ENCODE measurements around the gene TAS2R60. TPM values are rescaled to one million over a fixed set of nuclear protein-coding genes. Genes with fewer than 3 reads are reported as not detected.
"Not testable (repeated sequence)": the region's sequence is repeated elsewhere in the genome, so short reads cannot be mapped to it uniquely, and the experiment has no call there.

Gene TAS2R60, protein sequence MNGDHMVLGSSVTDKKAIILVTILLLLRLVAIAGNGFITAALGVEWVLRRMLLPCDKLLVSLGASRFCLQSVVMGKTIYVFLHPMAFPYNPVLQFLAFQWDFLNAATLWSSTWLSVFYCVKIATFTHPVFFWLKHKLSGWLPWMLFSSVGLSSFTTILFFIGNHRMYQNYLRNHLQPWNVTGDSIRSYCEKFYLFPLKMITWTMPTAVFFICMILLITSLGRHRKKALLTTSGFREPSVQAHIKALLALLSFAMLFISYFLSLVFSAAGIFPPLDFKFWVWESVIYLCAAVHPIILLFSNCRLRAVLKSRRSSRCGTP
- not detected in 2 replicates for total RNA-seq (2014; rRNA removed; shearing (Covaris generic))

- in situ Hi-C loops (cut with HindIII; ENCODE audit: low sequenced_read_pairs) = no loop called here
- no peak for DNase-seq (ENCODE audit: low spot score)
These were observed at the start of gene TAS2R60 for GRCh38 chr7:143443153-143443552. TAS2R60 (plus strand) TSS chr7:143443453; CDS start chr7:143443453, 0 bp downstream.

DNA sequence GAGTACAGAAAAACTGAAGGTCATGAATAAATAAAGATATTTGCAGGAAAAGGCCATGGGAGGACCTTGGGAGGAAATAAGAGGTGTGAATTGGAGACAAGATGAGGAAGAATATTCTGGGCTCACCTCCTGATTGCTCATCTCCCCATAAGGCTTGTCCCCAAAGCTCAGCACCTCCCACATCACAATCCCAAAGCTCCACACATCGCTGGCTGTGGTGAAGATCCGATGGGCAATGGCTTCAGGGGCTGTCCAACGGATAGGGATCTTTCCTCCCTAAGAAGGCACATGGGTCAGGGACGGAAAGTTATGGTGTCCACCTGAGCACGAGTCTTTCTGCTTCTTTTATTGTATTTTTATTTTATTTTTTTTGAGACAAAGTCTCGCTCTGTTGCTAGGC lies 49.2 kb upstream of the TAS2R60 start:
- in situ Hi-C loops (cut with HindIII; ENCODE audit: low sequenced_read_pairs) = no loop called here
- no peak for DNase-seq (ENCODE audit: low spot score)

GRCh38 chr7:143394777-143395176 lies 48.5 kb upstream of the TAS2R60 start:
- in situ Hi-C loops (cut with HindIII; ENCODE audit: low sequenced_read_pairs) = no loop called here
- DNase-seq (ENCODE audit: low spot score) = no peak

DNA sequence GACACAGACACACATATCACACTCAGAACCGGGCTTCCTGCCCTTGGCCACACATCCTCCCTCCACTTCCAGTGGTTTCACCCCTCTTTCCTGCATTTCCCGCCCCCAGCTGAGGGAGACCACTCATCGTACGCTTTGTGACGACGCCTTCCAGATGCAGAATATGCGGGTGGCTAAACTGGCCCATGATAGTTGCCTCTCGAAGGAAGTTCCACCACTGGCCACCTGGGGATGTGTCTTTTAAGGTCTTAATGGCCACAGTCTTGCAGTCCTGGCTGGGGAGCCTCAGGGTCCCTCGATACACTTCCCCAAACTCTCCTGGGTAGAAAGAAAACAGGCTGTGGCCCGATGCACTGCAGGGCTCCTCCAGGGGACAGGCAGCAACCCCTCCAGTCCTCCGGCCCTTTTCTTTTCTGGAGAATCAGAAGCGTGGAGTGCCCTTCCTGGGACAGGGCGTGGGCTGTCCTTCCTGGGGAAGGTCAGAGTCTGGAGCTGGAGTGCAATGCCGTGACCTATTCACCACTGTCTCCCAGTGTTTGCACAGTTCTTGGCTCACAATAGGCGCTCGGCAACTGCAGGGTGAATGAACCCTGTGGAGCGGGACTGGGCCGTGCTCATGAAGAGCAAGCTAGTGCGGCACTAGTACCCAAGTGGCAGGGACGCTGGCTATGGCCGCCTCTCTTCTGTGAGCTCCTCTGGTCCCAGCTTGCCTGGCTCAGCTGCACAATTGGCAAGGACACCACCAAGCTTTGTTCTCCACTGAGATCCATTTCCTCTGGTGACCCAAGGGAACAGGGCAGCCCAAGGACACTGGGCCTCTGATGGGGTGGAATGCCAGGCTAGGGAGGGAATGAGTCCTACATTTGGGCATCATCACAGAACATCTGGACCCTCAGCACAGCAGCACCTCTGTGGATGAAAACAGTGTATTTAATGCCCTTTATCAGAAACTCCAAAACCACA lies 47.8 kb upstream of the TAS2R60 start:
- in situ Hi-C loops (cut with HindIII; ENCODE audit: low sequenced_read_pairs) = no loop called here

GRCh38 chr7:143396182-143396581 lies 47.1 kb upstream of the TAS2R60 start:
- in situ Hi-C loops (cut with HindIII; ENCODE audit: low sequenced_read_pairs) = no loop called here
- no peak for DNase-seq (ENCODE audit: low spot score)

More for the DNA sequence above, 47.8 kb upstream of the TAS2R60 start:
- no peak for DNase-seq (ENCODE audit: low spot score)

- DNase-seq (ENCODE audit: low spot score) = no peak
- in situ Hi-C loops (cut with HindIII; ENCODE audit: low sequenced_read_pairs) = no loop called here
These were observed 46.4 kb upstream of the TAS2R60 start for GRCh38 chr7:143396625-143397556.

DNA sequence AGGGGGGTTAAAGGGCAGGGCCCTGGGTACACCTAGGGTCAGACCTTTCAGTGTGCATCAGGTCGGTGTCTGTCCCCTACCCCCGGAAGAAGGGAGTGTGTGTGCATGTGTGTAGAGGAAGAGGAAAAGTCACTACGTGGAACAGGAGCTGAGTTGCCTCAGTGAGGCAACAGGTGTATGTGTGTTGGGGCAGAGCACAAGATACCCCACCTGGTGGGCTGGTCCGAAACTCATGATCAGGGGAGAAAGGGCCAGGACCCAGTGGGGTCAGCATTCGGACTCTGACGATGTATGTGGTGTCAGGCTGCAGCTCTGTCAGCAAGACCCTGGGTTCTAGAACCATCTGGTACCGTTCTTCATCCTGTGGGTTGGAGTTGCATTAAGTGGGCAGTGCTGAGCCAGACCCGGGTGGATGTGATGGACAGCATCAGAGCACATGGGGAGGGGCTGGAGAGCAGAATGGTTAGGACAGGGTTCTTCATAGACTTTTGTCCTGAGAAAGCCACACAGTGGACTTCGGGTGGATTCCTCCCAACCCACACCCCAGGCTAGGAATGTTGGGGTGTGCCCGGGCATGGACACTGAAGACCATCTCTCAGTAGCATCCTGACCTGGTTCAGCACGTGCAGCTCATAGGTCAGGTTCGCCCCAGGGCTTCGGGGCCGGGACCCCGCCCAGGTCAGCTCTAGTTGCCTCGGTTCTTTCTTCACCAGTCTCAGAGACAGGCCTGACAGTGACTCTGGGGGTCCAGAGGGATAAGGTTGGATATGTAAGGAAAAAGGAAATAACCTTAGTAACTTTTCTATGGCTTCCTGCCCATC lies 45.3 kb upstream of the TAS2R60 start:
- DNase-seq (ENCODE audit: low spot score) = no peak
- in situ Hi-C loops (cut with HindIII; ENCODE audit: low sequenced_read_pairs) = no loop called here

- DNase-seq (ENCODE audit: low spot score) = no peak
- in situ Hi-C loops (cut with HindIII; ENCODE audit: low sequenced_read_pairs) = no loop called here
These were observed 44.6 kb upstream of the TAS2R60 start for GRCh38 chr7:143398616-143399015.

DNA sequence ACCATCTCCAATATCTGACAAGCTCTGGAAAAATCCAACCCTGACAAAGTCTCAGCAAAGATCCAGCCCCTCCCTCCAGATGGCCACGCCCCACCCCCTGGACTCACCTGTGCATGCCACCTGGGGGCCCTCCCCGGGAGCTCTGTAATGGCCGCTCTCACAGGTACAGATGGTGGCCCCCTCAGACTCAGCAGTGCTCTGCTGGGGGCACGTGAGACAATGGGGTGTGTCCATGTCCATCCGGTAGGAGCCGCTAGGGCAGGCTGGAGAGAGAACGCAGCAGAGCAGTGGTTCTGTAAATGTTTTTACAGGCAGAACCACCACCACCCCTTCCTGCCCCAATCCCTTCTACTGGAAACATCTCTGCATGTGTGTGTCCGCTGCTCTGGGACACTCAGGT lies 44.1 kb upstream of the TAS2R60 start:
- in situ Hi-C loops (cut with HindIII; ENCODE audit: low sequenced_read_pairs) = no loop called here
- DNase-seq (ENCODE audit: low spot score) = no peak

GRCh38 chr7:143399642-143400041 lies 43.6 kb upstream of the TAS2R60 start:
- no peak for DNase-seq (ENCODE audit: low spot score)
- in situ Hi-C loops (cut with HindIII; ENCODE audit: low sequenced_read_pairs) = no loop called here

GRCh38 chr7:143401265-143401664 lies 42.0 kb upstream of the TAS2R60 start:
- DNase-seq (ENCODE audit: low spot score) = no peak
- in situ Hi-C loops (cut with HindIII; ENCODE audit: low sequenced_read_pairs) = no loop called here

- in situ Hi-C loops (cut with HindIII; ENCODE audit: low sequenced_read_pairs); DNase-seq (ENCODE audit: low spot score): not testable (repeated sequence)
These were observed 41.0 kb upstream of the TAS2R60 start for GRCh38 chr7:143402233-143402632.

DNA sequence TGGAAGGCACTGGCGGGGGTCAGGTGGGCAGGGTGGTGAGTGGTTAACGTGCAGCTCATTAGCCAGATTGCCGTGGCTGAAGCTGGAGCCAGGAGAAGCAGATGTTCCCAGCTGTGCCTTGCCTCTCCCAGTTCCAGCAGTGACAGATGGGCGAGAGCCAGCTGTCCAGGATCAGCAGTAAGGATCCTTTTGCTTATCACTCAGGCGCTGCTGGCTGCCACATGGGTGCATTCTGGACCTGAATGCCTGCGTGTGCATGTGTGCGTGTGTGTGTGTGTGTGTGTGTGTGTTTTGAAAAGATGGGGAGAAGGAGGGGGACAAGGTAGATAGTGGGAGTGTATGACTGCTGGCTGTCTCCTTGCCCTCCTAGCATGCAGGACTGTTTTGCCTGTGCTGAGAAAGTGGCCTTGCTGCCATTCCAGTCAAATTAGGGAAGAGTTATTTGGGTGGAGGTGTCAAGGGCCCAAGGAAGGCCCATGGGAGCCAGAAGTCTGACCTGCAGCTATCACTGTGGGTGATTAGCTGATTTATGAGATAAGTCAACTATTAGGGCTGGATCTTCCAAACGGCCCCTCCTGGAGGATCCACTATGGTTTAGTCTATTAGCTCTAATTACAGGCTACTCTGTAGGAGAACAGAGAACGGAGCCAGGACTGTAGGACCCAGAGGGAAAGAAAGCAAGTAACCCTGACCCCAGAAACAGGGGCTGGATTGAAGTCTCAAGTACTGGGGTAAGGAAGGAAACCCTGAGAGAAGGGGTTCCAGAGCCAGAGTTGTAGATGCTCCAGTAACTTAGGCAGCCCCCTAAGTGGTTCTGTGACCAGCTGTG lies 37.9 kb upstream of the TAS2R60 start:
- in situ Hi-C loops (cut with HindIII; ENCODE audit: low sequenced_read_pairs) = no loop called here
- no peak for DNase-seq (ENCODE audit: low spot score)

DNA sequence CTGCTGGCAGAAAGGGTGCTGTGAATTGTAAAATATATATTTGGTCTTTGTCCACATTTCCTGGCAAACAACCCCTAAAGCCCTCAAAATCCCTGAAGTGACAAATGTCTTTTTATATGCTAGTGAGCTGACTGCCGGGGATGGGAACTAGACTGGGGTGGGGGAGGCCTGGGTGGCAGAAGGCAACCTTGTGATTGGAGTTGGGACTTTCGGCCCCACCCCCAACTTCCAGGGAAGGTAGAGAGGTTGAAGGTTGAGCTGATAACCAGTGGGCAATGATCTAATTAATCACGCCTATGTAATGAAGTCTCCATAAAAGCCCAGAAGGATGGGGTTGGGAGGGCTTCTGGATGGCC lies 37.3 kb upstream of the TAS2R60 start:
- in situ Hi-C loops (cut with HindIII; ENCODE audit: low sequenced_read_pairs) = no loop called here
- DNase-seq (ENCODE audit: low spot score) = no peak

DNA sequence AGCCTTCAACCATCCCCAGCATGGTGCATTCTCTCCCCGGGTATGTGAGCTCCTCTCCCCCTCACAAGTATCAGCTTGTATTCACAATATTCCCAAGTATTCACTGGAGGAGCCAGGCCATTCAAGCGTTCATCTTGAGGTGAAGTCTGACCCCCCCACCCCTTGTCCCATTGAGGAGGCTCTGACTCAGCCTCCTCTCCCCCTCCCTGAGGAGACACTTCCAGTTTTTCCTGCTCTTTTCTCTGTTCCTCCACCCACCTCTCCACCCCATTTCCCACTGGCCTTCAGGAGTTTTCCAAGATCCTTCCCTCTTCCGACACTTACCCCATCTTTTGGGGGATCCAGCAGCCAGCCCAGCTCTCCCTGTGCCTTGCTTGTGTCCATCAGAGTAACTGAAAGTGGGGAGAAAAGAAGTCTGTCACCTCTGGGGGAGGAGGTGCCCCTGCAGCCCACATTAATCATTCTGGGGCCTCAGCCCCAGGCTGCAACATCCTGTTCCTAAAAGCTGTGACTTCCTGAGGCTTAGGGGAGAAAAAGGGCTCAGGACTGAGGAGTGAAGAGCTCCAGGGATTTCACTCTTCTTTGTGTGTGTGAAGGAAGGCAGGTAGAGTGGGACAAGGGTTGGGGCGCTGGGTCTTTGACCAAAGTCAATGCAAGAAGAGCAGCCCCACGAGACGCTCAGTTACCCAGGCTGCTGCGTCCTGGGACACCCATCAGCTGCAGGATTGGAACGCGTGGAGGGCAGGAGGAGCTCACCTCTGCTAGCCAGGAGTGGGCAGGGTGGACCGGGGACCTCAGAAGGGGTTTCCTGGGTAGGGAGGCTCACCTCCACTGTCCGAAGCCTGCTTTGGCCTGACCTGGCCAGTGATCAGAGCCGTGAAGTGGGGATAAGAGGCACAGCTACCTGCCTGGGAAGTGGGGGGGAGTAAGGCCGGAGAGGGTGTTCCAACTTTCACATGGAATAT lies 35.7 kb upstream of the TAS2R60 start:
- in situ Hi-C loops (cut with HindIII; ENCODE audit: low sequenced_read_pairs) = no loop called here
- no peak for DNase-seq (ENCODE audit: low spot score)

DNA sequence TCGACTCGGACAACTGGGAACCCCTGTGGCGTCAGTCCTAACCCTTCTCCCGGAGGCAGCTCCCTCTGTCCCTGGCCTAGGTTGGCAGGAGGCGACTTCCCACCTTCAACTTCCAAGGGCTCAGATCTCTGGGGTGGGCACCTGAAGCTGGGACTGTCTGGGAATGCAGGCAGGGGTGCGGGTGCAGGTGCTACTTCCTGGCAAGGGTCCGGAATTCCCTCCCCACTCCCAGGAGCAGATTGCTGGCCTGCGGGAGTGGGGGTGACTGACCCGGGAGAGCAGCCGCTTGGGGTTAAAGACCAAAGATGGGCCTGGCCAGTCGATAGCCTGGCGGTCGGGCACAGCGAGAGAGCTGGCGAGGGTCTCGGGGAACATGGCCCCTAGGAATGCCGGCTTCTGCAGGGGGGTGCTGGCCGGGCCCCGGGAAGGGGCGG lies 35.0 kb upstream of the TAS2R60 start:
- in situ Hi-C loops (cut with HindIII; ENCODE audit: low sequenced_read_pairs) = no loop called here
- no peak for DNase-seq (ENCODE audit: low spot score)

Measured in G401 (cell line).